GM21717 (cell line): Measurements from ENCODE around the gene PKNOX1.
"Not testable (repeated sequence)": the region's sequence is repeated elsewhere in the genome, so short reads cannot be mapped to it uniquely, and the experiment has no call there.

Source experiments
- ATAC-seq: cut with Tn5 transposase; IDR thresholded peaks from one replicate; pipeline ENCODE4 v1.9.1; 2021; ENCODE audit warnings: mild to moderate bottlenecking, moderate library complexity; ENCODE audit not compliant: unreplicated experiment

Gene PKNOX1

GRCh38 chr21:43044547-43044946 is 70.2 kb downstream of the PKNOX1 start:
- ATAC-seq = not testable (repeated sequence)

- not testable (repeated sequence) for ATAC-seq
Observed at GRCh38 chr21:43045165-43045875, 71.0 kb downstream of the PKNOX1 start.

DNA sequence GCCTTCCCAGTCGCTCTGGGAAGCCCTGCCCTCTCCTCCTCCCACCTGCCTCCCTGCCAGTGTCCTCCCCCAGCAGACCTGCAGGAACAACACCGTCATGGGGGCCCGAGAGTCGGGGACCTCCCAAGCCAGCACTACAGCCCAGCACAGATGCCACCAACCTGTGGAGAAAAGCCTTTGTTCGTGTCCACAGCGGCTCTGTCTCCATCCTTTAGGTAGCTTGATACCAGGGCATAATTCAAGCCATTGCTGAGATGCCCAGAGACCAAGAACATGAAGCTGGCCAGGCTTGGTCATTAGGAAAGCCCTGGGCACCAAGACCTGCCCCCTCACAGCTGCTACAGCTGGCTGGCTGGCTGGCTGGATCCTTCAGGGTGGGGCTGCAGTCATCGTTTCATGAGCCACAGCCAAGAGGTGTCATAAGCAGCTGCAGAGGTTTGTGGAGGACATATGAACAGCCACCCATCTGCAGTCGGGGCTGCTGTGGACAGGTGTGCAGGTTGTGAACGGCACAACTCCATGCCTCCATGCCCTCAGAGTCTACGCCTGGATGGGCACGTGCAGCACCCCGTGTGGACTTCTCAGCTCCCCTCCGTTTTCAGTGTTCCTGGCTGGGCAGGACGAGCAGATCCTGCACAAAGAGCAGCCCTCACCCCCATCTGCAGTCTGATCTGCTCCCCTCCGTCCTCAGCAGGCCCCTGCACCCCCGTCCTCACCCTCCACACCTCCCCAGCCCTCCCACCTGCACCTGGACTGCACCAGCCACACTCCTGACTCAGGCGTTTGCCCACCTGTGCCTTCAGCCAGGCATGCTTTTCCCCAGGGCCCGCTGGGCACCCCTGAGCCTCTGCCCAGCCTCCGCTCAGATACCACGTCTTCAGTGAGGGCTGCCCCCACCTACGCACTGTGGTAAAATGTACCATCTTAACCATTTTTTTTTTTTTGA is 71.8 kb downstream of the PKNOX1 start:
- ATAC-seq = not testable (repeated sequence)

- not testable (repeated sequence) for ATAC-seq
Observed at GRCh38 chr21:43053112-43053511, 78.8 kb downstream of the PKNOX1 start.

DNA sequence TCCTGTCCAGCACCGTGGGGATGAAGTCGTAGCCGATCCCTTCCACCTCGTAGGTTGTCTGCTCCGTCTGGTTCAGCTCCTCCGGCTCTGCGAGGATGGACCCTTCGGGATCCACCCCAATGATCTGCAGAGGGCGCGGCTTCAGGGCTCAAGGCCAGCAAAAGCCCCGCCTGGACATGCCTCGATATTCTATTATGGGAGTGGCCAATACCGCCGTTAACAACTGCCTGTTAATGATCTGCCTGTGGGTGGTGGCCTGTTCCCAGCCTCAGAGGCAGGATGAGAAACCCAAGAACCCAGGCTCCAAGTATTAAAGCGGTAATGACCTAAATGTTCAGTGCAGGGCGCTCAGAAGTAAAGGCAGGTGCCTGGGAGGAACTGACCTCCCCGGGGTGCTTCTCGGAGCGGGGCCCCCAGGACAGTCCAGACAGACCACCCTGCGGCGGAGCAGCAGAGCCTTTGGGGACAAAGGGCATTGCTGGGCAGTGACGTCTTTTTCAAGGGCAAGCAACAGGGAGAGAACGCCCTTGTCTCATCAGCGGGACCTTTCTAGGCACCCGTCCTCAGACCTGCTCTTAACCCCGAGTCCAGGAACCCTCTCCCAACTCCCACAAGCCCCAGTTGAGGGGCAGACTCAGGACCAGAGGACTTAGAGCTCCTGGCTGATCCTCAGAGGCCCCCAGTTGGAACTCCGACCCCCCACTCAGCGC is 88.7 kb downstream of the PKNOX1 start:
- not testable (repeated sequence) for ATAC-seq

DNA sequence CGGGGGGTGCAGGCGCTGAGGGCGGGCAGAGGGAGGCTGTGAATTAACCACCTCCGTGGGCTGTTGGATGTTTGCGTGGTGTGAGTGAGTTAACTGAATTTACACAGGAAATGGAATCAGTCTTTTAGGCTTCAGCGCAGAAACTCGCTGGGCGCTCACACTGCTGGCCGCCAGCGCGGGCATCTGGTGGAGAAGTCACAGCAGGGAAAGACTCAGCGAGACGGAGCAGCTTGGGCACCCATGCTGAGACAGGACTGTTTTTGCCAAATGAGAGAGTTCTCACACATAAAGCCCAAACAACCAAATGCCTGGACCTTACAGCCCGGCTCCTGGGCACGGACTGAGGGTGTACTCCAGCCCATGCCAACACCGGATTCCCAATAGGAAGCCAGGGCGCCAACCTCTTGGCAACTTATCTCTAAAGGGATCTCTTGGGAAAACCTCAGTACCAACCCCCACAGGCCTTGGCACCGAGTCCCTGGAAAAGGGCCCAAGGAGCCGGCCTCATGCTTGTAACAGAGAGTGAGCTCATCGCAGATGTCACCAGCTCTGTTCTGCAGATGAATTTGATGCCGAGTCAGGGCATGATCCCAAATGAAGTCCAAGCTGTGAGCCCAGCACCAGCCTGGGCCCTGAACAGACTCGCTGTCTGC is 90.0 kb downstream of the PKNOX1 start:
- ATAC-seq = not testable (repeated sequence)

DNA sequence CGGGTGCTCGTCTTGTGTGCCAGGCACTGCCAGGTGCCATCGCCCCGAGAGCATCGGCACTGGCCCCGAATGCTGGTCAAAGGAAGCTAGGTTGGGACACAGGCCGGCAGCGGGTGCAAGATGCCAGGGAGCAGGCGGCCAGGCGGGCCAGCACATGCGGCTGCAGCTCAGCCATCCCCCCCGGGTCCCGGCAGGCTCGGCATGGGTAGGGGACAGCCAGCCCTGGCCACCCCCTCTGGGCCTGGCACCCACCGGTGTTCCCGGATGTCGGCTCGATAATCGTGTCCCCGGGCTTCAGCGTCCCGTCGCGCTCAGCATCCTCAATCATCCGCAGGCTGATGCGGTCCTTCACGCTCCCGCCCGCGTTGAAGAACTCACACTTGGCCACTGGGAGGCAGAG is 91.6 kb downstream of the PKNOX1 start:
- ATAC-seq = not testable (repeated sequence)

DNA sequence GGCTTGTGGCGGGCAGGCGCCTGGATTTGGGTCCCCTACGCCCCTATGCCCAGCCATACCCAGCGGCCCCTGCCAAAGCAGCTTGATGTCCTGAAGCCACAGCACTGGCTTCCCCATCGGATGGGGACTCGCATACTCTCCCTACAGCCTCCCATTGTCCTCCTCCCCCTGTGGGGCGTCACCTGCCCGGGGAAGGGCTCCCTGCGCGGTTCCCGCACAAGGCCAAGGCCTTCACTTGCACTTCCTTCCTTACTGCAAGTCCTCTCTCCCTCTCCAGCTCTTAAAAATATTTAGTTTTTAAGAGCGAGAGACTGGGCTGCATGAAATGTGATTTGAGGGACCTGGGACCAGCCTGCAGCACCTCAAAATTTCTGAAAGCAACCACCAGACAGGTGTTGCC is 92.3 kb downstream of the PKNOX1 start:
- ATAC-seq = not testable (repeated sequence)

GRCh38 chr21:43068065-43068464 is 93.7 kb downstream of the PKNOX1 start:
- not testable (repeated sequence) for ATAC-seq

DNA sequence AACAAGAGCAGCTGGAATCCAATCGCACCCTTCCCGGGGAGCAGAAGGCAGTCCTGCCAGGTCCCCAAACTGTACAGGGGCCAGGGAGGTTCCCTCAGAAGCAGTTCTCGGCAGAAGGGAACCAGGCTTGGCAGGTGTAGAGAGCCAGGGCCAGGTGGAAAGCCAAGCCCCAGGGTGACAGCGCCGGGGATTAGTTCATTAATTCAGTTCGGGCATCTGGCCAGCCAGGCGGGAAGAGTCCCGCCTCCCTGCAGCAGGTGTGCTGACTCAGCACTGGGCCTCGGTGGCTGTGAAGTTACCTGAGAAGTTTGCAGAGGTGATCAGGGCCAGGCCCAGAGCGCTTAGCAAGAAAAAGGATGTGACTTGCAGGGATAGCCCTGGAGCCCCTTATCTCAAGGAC is 95.3 kb downstream of the PKNOX1 start:
- ATAC-seq = not testable (repeated sequence)

- ATAC-seq = not testable (repeated sequence)
Observed at GRCh38 chr21:43072742-43073141, 98.4 kb downstream of the PKNOX1 start.

GRCh38 chr21:43074401-43075169 is 100.2 kb downstream of the PKNOX1 start:
- ATAC-seq = not testable (repeated sequence)

GRCh38 chr21:43075170-43076022 is 101.0 kb downstream of the PKNOX1 start, which contains the start of gene CBS:
Gene CBS (minus strand): TSS chr21:43075835. CDS start chr21:43072193, 3,642 bp downstream.
- ATAC-seq = not testable (repeated sequence)

DNA sequence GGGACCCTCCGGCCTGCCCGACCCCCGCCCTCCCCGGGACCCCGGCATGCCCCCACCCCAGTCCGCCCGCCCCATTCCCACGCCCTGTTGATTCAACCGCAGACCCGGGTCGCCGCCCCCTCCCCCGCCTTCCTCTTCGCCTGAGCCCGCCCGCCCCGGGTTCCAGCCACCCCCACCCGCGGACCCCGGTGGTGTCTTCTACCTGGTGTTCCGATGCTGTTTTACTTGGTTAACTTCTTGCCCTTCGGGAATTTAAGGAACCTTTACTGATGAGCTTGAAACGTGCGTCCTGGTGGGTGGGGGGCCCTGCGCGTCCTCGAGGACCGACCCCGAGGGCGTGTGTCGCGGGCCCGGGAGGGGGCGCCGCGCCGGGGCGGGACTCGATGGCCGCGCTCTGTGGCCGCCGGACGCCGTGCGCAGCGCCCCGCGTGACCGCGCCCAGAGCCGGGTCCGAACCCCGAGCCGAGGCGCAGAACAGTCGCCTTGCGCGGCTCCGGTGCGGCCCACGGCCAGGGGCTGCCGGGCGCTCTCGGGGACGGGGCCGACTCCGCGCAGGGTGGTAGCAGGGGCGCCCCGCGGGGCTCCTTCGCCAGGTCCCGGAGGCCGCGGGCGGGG is 101.8 kb downstream of the PKNOX1 start:
- not testable (repeated sequence) for ATAC-seq

DNA sequence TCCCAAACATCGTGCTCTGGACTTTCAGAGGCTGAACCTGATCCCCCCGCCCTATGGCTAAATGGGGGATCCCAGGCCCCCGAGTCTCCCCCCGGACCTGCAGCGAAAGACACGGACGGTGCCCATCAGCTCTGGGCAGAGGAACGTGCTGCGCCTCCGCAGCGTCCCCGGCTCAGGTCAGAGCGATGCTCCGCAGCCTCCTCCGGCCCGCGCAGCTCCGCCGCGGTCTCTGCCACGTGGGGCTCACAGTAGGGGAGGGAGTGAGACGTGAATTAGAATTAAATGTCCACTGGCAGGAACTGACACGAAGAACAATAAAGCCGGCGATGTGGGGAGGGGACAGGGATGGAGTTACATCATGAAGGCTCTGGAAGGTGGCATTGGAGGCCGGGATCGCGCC is 102.3 kb downstream of the PKNOX1 start:
- not testable (repeated sequence) for ATAC-seq

DNA sequence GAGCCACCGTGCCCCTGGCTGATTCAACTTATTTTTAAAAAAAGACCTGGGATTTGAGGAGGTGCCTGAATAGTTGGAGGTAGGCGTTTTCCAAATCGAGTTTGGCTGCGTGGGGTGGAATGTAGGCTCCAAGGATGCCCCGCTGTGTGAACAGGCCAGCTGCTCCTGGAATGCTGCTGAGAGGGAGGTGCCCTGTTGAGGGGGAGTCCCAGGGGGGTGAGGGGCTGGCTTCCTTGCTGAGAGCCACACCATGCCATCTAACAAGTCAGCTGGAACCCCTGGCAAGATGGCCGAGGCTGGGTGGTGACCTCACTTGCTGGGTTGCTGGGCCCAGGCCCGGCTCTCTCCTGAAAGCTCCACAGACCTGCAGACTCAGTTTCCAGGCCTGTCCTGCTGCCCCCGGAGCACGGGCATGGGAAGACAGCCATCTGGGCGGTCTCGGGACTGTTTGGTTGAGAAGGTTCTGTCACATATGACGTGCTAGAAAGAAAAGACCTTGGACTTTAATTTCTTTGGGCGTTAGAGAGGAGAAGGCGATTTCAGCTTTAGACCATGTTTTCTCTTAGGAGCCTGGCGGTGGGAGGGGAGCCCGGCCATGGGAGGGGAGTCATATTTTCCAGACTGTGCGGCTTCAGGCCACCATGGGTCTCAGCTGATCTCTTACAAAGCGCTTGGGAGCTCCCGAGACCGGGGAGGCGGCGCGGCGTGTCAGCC is 108.4 kb downstream of the PKNOX1 start:
- ATAC-seq = not testable (repeated sequence)
